Thyroid gland (tissue), 4 donors: ENCODE results near the gene AURKAIP1. TPM values are rescaled to one million over a fixed set of nuclear protein-coding genes. Genes with fewer than 3 reads are reported as not detected.

Experiments used
- DNase-seq, 2 donors: peaks; one replicate each; pipeline ENCODE4 v3.0.0-alpha.2; 2019
- H3K27ac ChIP-seq, 3 donors: fragments of 200-600 bp; sonication (generic); 1 replicate in 2 of 3; 2 replicates in 1 of 3; pipeline ENCODE4 v1.5.1; 2016 to 2019; ENCODE audit warnings: mild to moderate bottlenecking in 1 of 3, moderate library complexity in 1 of 3
- H3K27me3 ChIP-seq: fragments of 200-600 bp; sonication (generic); one replicate; pipeline ENCODE4 v1.5.1; 2019
- H3K36me3 ChIP-seq, 2 donors: fragments of 200-600 bp; sonication (generic); one replicate each; pipeline ENCODE4 v1.5.1; 2016 to 2019
- H3K4me1 ChIP-seq, 2 donors: fragments of 200-600 bp; sonication (generic); one replicate each; pipeline ENCODE4 v1.5.1; 2017 to 2019
- H3K4me3 ChIP-seq, 3 donors: fragments of 200-600 bp; sonication (generic); replicated peaks in 1 of 3; 1 replicate in 2 of 3; 2 replicates in 1 of 3; pipeline ENCODE4 v1.5.1; 2016; ENCODE audit warnings: mild to moderate bottlenecking in 1 of 3
- H3K9me3 ChIP-seq: fragments of 200-600 bp; sonication (generic); one replicate; pipeline ENCODE4 v1.5.1; 2017
- POLR2A ChIP-seq, 2 donors: fragments of 450-650 bp; IDR thresholded peaks; one replicate each; pipeline ENCODE4 v1.6.1; 2017; ENCODE audit warnings: antibody characterized with exemption in 2 of 2, mild to moderate bottlenecking in 2 of 2, moderate library complexity in 1 of 2
- WGBS, 2 donors: methylation state at CpG; one replicate each; pipeline ENCODE4 v1.1.5; 2017; 5-methylcytosine and 5-hydroxymethylcytosine counted together
- intact Hi-C: fragments of 100-400 bp; cut with DNase I; formaldehyde crosslinking; loops from one replicate; pipeline ENCODE4 v1.15.1; 2023
- total RNA-seq, 4 donors: library from RNA; depleted of rRNA; stranded (reverse); fragments of >200 nt; gene quantifications; one replicate each; pipeline ENCODE4 v1.2.3, GENCODE V29; 2016
- TF ChIP-seq, protein P1 (sequence below), 6 experiments: fragments of 200-600 bp in 3 of 6; fragments of 450-650 bp in 3 of 6; sonication (generic) in 3 of 6; IDR thresholded peaks; one replicate each; pipeline ENCODE4 v1.5.1; 2016 to 2019; ENCODE audit warnings: antibody characterized with exemption in 6 of 6, mild to moderate bottlenecking in 2 of 6, inconsistent platforms in 1 of 6, moderate library complexity in 1 of 6

Gene AURKAIP1
- total RNA-seq, 4 donors from 2014 or later: 73.8 to 198 (median 105) TPM

DNA sequence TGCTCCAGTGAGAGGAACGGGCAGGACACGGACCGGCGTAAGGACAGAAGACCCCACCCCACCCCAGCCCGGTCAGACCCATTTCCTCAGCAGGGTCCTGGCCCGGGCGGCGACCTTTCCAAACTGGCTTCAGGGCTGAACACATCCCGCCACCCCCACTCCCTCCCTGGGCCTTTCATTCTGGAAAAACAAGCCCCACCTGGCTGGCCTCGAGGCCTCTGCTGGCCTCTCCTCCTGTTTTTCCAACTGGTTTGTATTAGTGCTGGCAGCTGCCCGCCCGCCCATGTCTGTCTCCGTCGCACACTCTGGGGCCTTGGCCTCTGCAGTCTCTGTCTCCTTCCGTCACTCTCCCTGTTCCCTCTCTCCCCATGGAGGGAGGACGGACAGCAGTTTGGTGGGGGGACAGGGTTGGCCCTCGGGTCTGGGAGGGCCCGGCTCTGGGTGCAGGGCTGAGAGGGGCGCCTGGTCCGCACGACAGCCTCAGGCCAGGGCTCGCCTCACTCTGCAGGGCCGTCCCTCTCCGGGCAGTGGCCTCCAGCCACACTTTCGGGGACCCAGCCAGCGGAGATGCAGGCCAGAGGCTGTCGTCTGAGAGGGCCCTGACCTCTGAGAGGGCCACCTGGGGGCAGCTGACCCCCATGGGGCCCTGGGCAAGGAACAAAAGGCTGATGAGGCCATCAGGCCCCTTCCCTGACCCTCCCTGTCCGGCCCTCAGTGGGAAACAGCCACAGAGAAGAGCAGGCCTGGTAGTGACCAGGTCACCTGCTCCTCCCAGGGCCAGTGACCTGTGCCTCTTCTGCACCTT, 15.1 kb downstream of the AURKAIP1 start:
- Histone ChIP-seq H3K4me3 (no peak overlapping the region), H3K27me3 (no peaks in the 10 kb centered on the region), H3K4me1 (peaks cover 43 to 67% of the 10 kb centered on the region in 2 donors), H3K9me3 (no peaks in the 10 kb centered on the region), H3K36me3 (no peaks in the 10 kb centered on the region), H3K27ac (peak overlapping the region; percentile 41 to 87 (median 86))
- DNase-seq: peak; percentile 65 to 70
- TF ChIP-seq POLR2A (IDR thresholded peaks at IDR 0.05): no peak
- TF ChIP-seq, protein P1, sequence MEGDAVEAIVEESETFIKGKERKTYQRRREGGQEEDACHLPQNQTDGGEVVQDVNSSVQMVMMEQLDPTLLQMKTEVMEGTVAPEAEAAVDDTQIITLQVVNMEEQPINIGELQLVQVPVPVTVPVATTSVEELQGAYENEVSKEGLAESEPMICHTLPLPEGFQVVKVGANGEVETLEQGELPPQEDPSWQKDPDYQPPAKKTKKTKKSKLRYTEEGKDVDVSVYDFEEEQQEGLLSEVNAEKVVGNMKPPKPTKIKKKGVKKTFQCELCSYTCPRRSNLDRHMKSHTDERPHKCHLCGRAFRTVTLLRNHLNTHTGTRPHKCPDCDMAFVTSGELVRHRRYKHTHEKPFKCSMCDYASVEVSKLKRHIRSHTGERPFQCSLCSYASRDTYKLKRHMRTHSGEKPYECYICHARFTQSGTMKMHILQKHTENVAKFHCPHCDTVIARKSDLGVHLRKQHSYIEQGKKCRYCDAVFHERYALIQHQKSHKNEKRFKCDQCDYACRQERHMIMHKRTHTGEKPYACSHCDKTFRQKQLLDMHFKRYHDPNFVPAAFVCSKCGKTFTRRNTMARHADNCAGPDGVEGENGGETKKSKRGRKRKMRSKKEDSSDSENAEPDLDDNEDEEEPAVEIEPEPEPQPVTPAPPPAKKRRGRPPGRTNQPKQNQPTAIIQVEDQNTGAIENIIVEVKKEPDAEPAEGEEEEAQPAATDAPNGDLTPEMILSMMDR (IDR thresholded peaks at IDR 0.05): no peak
- 29 to 40% methylated on average over 9 to 14 of the region's 28 CpGs for WGBS, 2 donors
- intact Hi-C loops: loop anchor here (5.0 kb wide), 1 partner anchor 43 kb away; no protein-coding TSS in a partner anchor

DNA sequence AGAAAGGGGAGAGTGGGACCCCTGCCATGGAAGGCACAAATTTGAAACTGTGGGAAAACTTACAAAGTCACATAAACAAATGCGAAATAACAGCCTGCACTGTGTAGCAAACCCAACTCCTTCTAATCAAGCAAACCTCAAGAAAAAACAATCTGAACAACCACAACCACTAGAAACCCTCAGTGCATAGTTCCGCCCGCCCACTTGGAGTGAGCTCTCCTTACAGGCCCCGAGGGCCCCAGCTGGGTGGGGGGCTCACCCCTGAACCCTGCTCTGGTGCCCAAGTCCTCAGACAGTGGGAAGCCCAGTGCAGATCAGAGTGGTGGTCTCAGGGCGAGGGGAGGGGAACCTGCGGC, 15.7 kb downstream of the AURKAIP1 start:
- peak in 1 of 2 donors; percentile 44 for DNase-seq

DNA sequence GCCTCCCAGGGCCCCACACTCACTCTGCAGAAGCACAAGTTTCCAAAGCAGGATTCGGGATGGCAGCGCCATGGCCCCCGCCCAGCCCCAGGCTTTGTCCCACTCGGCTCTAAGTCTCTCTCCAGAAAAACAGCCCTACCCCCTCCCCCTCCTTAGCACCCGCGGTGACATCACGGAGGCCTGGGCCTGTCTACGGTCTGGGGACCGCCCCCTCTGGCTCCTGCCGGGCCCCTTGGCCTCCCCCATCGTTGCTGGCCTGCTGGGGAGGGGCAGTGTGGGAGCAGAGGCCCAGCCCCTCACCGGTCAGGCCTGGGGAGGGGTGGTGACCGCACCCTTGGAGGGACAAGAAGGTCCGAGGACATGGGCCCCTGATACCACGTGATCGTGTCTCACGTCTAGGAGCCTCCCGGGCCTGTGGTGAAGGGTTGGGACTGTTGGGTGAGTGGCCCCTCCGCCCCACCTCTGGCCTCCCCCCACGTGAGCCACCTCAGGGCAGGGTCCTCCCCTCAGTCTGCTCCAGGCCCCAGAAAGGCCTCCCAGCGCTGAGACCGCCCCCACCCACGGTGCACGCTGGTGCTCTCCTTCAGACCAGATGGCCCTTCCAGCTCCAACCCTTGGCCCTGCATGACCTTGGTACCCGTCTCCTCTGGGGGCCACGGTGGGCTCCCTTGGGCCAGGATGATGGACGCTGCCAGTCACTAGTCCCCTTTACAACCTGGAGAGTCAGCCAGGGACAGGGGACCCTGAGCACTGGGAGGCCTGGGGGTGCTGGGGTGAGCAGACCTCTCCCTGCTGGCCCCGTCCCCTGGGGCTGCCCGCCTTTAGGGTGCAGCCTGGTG, 16.4 kb downstream of the AURKAIP1 start, which contains the start of gene MXRA8:
TSS of gene MXRA8 (minus strand) at position 123 of the 839 bp plus-strand sequence. CDS start at position 72, 51 bp downstream.
- no peaks in the 10 kb centered on the region for H3K9me3 ChIP-seq
- no peaks in the 10 kb centered on the region for H3K27me3 ChIP-seq
- H3K36me3 ChIP-seq: peaks cover 0 to 4% of the 10 kb centered on the region in 2 donors
- WGBS, 2 donors: 21 to 24% methylated on average over 8 to 18 of the region's 29 CpGs
- intact Hi-C loops: loop anchor here (5.0 kb wide), 1 partner anchor 41 kb away; no protein-coding TSS in a partner anchor
- no peak for TF ChIP-seq POLR2A (IDR thresholded peaks at IDR 0.05)
- TF ChIP-seq, protein P1 (IDR thresholded peaks at IDR 0.05): no peak
- peaks cover 43 to 78% of the 10 kb centered on the region in 2 donors for H3K4me1 ChIP-seq
- peak; percentile 61 to 65 for DNase-seq
- H3K27ac ChIP-seq: peak within 1 kb of the TSS; percentile 49 to 87 (median 86)
- peak within 1 kb of the TSS in 1 of 3 donors; percentile 28 for H3K4me3 ChIP-seq

More for the DNA sequence above, 15.7 kb downstream of the AURKAIP1 start:
- 15 to 42% methylated on average over 4 to 6 of the region's 6 CpGs for WGBS, 2 donors
- TF ChIP-seq, protein P1 (IDR thresholded peaks at IDR 0.05): no peak
- no peak for TF ChIP-seq POLR2A (IDR thresholded peaks at IDR 0.05)
- H3K4me3 ChIP-seq: no peak overlapping the region
- peak overlapping the region; percentile 49 to 87 (median 86) for H3K27ac ChIP-seq
- H3K27me3 ChIP-seq: no peaks in the 10 kb centered on the region
- intact Hi-C loops: loop anchor here (5.0 kb wide), 1 partner anchor 42 kb away; no protein-coding TSS in a partner anchor
- peaks cover 43 to 73% of the 10 kb centered on the region in 2 donors for H3K4me1 ChIP-seq
- no peaks in the 10 kb centered on the region for H3K9me3 ChIP-seq
- H3K36me3 ChIP-seq: peaks cover 0 to 4% of the 10 kb centered on the region in 2 donors

DNA sequence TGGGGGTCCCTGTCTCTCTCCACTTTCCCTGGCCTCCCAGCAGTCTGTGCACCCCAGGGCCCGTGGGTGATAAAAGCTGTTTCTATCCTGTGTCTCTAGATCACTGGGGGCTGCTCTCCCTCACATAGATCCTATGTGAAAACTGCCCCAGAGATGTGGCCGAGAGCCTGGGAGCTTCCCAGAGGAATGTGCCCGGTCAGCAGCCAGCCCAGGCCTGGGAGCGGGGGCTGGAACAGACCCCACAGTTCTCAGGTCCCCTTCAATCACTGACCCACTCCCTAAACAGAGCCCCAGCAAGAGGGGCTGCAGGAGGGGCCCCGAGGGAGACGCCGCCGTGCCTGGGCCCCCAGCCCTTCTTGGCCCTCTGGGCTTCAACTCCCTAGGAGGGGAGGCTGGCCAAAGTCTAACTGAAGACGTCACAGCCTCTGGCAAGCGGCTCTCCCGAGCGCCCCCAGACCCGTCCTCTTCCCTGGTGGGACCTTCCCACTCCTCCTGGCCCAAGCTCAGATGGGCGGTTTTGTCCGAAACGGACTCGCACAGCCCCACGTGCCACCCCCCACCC, 17.1 kb downstream of the AURKAIP1 start:
- DNase-seq: no peak
- Histone ChIP-seq H3K4me3 (peak overlapping the region in 1 of 3 donors; percentile 28), H3K4me1 (peaks cover 43 to 84% of the 10 kb centered on the region in 2 donors), H3K36me3 (peaks cover 0 to 4% of the 10 kb centered on the region in 2 donors), H3K9me3 (no peaks in the 10 kb centered on the region), H3K27me3 (no peaks in the 10 kb centered on the region), H3K27ac (peak overlapping the region; percentile 49 to 87 (median 86))
- WGBS, 2 donors: 9 to 26% methylated on average over 10 to 12 of the region's 18 CpGs
- intact Hi-C loops: loop anchor here (5.0 kb wide), 1 partner anchor 41 kb away; no protein-coding TSS in a partner anchor
- TF ChIP-seq, protein P1 (IDR thresholded peaks at IDR 0.05): no peak
- TF ChIP-seq POLR2A (IDR thresholded peaks at IDR 0.05): no peak
